ENCODE measurements around the gene CPNE7.
"Not testable (repeated sequence)": the region's sequence is repeated elsewhere in the genome, so short reads cannot be mapped to it uniquely, and the experiment has no call there.

Gene CPNE7

GRCh38 chr16:89624777-89625761, 49.5 kb downstream of the CPNE7 start:
- no peak for DNase-seq (ENCODE audit: low read depth)

DNA sequence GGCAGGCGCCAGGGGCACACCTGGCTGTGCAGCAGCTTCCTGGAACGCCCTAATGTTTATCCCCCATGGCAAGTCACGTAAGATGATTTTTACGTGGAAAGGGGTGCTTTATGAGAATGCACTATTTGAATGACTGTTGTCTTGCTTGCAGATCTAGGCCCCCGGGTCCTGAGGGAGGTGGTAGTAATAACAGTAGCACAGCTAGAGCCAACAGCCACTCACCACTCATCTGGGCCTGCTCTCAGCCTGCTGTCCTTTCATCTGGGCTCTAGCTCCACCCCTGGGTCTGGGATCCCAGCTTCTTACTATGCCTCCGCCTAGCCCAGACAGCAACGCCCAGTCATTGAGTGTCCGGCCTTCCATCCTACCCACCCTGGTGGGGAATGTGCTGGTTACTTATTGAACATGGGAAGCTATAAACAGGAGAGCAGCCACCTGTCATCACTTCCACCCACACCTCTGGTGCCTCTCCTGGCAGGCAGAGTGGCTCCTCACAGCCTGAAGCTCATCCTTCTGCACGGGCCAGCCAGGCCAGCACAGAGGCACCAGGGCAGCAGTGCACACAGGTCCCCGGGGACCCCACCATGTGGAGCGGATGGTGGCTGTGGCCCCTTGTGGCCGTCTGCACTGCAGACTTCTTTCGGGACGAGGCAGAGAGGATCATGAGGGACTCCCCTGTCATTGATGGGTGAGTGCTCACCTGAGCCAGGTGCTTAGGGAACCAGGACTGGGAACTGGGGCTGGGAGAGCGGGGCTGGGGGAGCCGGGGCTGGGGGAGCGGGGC, 54.5 kb downstream of the CPNE7 start:
- no peak for DNase-seq (ENCODE audit: low read depth)

- peak; percentile 92 for DNase-seq (ENCODE audit: low read depth)
These were observed 57.6 kb downstream of the CPNE7 start for GRCh38 chr16:89633064-89633631.

DNA sequence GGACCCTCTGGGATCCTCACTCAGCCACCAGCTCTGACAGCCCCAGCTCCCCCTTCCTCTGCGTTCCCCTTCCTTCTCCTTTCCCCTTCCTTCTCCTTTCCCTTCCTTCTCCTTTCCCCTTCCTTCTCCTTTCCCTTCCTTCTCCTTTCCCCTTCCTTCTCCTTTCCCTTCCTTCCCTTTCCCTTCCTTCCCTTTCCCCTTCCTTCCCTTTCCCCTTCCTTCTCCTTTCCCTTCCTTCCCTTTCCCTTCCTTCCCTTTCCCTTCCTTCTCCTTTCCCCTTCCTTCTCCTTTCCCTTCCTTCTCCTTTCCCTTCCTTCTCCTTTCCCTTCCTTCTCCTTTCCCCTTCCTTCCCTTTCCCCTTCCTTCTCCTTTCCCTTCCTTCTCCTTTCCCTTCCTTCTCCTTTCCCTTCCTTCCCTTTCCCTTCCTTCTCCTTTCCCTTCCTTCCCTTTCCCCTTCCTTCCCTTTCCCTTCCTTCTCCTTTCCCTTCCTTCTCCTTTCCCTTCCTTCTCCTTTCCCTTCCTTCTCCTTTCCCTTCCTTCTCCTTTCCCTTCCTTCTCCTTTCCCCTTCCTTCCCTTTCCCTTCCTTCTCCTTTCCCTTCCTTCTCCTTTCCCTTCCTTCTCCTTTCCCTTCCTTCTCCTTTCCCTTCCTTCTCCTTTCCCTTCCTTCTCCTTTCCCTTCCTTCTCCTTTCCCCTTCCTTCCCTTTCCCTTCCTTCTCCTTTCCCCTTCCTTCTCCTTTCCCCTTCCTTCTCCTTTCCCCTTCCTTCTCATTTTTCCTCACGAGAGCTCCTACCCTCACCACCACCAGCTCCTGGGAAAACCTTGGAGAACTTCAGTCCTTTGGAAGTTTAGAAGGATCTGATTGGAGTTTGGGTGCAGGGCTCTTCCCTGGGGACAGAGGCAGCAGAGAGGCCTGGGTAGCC, 59.2 kb downstream of the CPNE7 start:
- DNase-seq (ENCODE audit: low read depth): not testable (repeated sequence)

DNA sequence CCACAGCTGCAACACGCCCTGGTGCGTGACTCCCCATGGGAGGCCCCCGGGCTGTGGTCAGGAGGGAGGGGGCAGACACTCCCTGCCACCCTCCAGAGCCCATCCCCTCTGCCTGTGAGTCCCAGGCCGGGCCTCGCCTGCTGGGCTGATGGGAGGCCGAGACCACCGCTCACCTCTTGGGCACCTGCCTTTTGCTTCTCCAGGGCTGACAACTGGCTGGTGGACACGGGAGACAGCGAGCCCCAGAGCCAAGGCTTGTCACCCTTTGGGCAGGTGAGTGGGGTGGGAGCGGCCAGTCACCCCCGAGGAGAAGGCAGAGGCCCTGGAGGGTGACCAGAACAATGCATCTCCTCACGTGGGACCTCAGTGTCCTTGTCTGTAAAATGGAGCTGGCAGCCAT, 61.1 kb downstream of the CPNE7 start:
- no peak for DNase-seq (ENCODE audit: low read depth)

DNA sequence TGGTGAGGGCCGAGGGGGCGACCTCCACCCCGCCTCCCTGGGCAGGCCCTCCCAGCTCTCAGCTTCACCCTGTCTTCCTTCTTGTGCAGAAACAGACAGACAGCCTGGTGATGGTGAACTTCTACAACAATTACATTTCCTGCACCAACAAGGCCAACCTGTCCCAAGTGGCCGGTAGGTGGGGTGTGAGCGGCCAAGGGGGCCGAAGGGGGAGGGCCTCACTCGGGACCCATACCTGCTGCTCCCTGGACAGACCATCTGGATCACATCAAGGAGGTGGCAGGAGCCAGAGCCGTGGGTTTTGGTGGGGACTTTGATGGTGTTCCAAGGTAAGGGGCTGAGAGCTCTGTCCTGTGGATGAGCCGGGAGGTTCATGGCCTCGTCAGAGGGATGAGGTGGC, 61.8 kb downstream of the CPNE7 start:
- no peak for DNase-seq (ENCODE audit: low read depth)

DNA sequence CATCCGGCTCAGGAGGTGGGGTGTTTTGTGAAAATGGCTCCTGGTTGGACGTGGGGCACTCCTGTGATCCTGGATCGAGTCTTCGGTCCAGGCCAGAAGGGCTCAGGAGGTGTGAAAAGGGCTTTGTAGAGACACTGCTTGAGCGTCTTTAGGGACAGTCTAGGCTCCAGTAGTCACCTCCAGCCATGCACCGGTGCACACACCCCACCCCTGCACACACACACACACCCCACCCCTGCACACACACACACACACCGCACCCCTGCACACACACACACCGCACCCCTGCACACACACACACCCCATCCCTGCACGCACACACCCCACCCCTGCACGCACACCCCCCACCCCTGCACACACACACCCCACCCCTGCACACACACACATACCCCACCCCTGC, 62.9 kb downstream of the CPNE7 start:
- no peak for DNase-seq (ENCODE audit: low read depth)

- no peak for DNase-seq (ENCODE audit: low read depth)
These were observed 63.8 kb downstream of the CPNE7 start for GRCh38 chr16:89639385-89639784.

- DNase-seq (ENCODE audit: low read depth): no peak
These were observed 66.0 kb downstream of the CPNE7 start for GRCh38 chr16:89641458-89642119.

DNA sequence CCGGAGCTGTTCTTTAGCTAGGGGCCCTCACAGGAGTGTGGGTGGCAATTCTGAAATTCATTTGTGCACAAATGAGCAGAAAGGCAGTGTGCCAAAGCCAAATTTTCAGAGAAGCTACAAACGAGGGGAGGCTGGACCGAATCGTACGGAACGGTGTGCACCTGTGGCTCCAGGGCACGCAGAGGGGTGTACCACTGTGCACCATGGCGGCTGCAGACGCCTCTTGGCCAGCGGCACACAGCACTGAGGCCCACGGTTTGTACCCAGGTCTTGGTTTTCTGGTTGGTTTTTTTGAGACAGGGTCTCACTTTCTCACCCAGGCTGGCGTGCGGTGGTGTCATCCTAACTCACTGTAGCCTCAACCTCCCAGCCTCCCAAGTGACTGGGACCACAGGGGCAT, 67.0 kb downstream of the CPNE7 start:
- DNase-seq (ENCODE audit: low read depth): no peak

- no peak for DNase-seq (ENCODE audit: low read depth)
These were observed 68.3 kb downstream of the CPNE7 start for GRCh38 chr16:89643769-89644300.

- DNase-seq (ENCODE audit: low read depth): no peak
These were observed 69.6 kb downstream of the CPNE7 start for GRCh38 chr16:89645122-89645521.

DNA sequence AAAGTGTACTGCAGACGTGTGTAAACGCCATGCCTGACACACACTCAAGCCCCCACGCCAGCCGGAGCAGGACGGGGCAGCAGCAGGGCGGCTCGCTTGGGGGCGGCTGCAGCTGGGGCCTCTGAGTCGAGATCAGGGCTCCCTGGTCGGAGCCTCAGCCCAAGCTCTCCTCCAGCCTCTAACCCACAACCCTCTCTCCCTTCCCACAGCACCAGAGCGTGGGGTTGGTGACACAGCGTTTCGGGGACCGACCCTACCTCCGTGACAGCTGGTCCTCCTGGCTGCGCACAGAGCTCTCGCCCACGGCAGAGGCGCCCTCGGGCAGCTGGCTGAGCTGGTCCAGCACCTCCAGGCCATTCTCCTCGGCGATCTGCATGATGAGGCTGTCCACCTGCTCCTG, 70.7 kb downstream of the CPNE7 start:
- no peak for DNase-seq (ENCODE audit: low read depth)
